CD14-positive monocyte (primary cell): Measurements from ENCODE around the gene TRIM62. TPM values are rescaled to one million over a fixed set of nuclear protein-coding genes. Genes with fewer than 3 reads are reported as not detected.
"Not testable (repeated sequence)": the region's sequence is repeated elsewhere in the genome, so short reads cannot be mapped to it uniquely, and the experiment has no call there.

Experiments
- DNase-seq, 3 donors: peaks; one replicate each; pipeline ENCODE4 v3.0.0-alpha.2; 2011 to 2022
- H2AFZ ChIP-seq: 2 replicates; pipeline ENCODE4 v1.6.0; 2012; ENCODE audit warnings: mild to moderate bottlenecking, low read depth, low read length, inconsistent platforms; ENCODE audit not compliant: insufficient read depth, poor library complexity, severe bottlenecking
- H3K27ac ChIP-seq, 2 donors: 1 replicate in 1 of 2; 2 replicates in 1 of 2; pipeline ENCODE4 v1.5.1; 2012 to 2013; ENCODE audit warnings: low read length in 2 of 2, control low read depth in 1 of 2, inconsistent platforms in 1 of 2, low read depth in 1 of 2, mild to moderate bottlenecking in 1 of 2
- H3K27me3 ChIP-seq, 2 donors: one replicate each; pipeline versions ENCODE4 v1.6.0 to v1.6.1; 2011 to 2013; ENCODE audit warnings: low read length in 2 of 2; ENCODE audit not compliant: control insufficient read depth in 2 of 2, insufficient read depth in 2 of 2
- H3K36me3 ChIP-seq, 2 donors: replicated peaks in 1 of 2; 1 replicate in 1 of 2; 2 replicates in 1 of 2; pipeline versions ENCODE4 v1.5.1 to v1.6.1; 2012 to 2013; ENCODE audit warnings: low read length in 2 of 2, control low read depth in 1 of 2, inconsistent platforms in 1 of 2, mild to moderate bottlenecking in 1 of 2; ENCODE audit not compliant: insufficient read depth in 2 of 2, control insufficient read depth in 1 of 2
- H3K4me1 ChIP-seq, 2 donors: 1 replicate in 1 of 2; 2 replicates in 1 of 2; pipeline versions ENCODE4 v1.5.1 to v1.6.1; 2012 to 2013; ENCODE audit warnings: low read length in 2 of 2, control low read depth in 1 of 2, inconsistent platforms in 1 of 2, mild to moderate bottlenecking in 1 of 2, moderate library complexity in 1 of 2; ENCODE audit not compliant: insufficient read depth in 2 of 2, control insufficient read depth in 1 of 2
- H3K4me2 ChIP-seq: replicated peaks from 2 replicates; pipeline ENCODE3; 2012; ENCODE audit warnings: low read length, moderate library complexity, mild to moderate bottlenecking; ENCODE audit not compliant: poor library complexity, severe bottlenecking; ENCODE audit errors: extremely low read depth
- H3K4me3 ChIP-seq, 3 experiments: fragments of 200-600 bp in 1 of 3; sonication (generic) in 1 of 3; replicated peaks in 1 of 3; 1 replicate in 2 of 3; 2 replicates in 1 of 3; pipeline ENCODE4 v1.5.1; 2011 to 2013; ENCODE audit warnings: low read length in 3 of 3, mild to moderate bottlenecking in 3 of 3, control low read depth in 2 of 3, low read depth in 2 of 3, inconsistent platforms in 1 of 3, moderate library complexity in 1 of 3
- H3K79me2 ChIP-seq: 2 replicates; pipeline ENCODE4 v1.6.0; 2012; ENCODE audit warnings: mild to moderate bottlenecking, control low read depth, inconsistent platforms, low read length, moderate library complexity; ENCODE audit not compliant: insufficient read depth
- H3K9ac ChIP-seq: 2 replicates; pipeline ENCODE4 v1.6.0; 2017; ENCODE audit warnings: low read length, mild to moderate bottlenecking; ENCODE audit not compliant: insufficient read depth, poor library complexity, severe bottlenecking
- H3K9me3 ChIP-seq, 2 donors: replicated peaks in 1 of 2; 1 replicate in 1 of 2; 2 replicates in 1 of 2; pipeline versions ENCODE4 v1.5.1 to v1.6.1; 2012 to 2013; ENCODE audit warnings: low read length in 2 of 2, control low read depth in 1 of 2; ENCODE audit not compliant: control insufficient read depth in 1 of 2, insufficient read depth in 1 of 2
- H4K20me1 ChIP-seq: 2 replicates; pipeline ENCODE4 v1.6.0; 2012; ENCODE audit warnings: mild to moderate bottlenecking, low read length, control low read depth, moderate library complexity; ENCODE audit not compliant: insufficient read depth
- H3K27ac Mint-ChIP-seq, 7 donors: one replicate each; pipeline ENCODE4 v1.8.0; 2020; ENCODE audit warnings: mild to moderate bottlenecking in 7 of 7, mixed read lengths in 7 of 7, moderate library complexity in 6 of 7, inconsistent platforms in 2 of 7
- H3K27me3 Mint-ChIP-seq, 3 donors: one replicate each; pipeline ENCODE4 v1.8.0; 2021 to 2022; ENCODE audit warnings: low read depth in 3 of 3, mild to moderate bottlenecking in 3 of 3, mixed read lengths in 3 of 3, moderate library complexity in 3 of 3, inconsistent platforms in 1 of 3
- H3K36me3 Mint-ChIP-seq, 2 donors: one replicate each; pipeline ENCODE4 v1.8.0; 2020; ENCODE audit warnings: mixed read lengths in 2 of 2, inconsistent platforms in 1 of 2, mild to moderate bottlenecking in 1 of 2
- H3K4me1 Mint-ChIP-seq: one replicate; pipeline ENCODE4 v1.8.0; 2020; ENCODE audit warnings: mild to moderate bottlenecking, mixed read lengths
- H3K4me3 Mint-ChIP-seq, 2 donors: one replicate each; pipeline ENCODE4 v1.8.0; 2020; ENCODE audit warnings: mild to moderate bottlenecking in 2 of 2, mixed read lengths in 2 of 2, moderate library complexity in 1 of 2
- H3K9me3 Mint-ChIP-seq, 7 donors: one replicate each; pipeline ENCODE4 v1.8.0; 2020 to 2022; ENCODE audit warnings: mixed read lengths in 7 of 7, mild to moderate bottlenecking in 6 of 7, moderate library complexity in 6 of 7, inconsistent platforms in 2 of 7
- CTCF ChIP-seq: fragments of 200-600 bp; IDR thresholded peaks from one replicate; pipeline ENCODE4 v1.8.0; 2022; ENCODE audit warnings: antibody characterized with exemption, mild to moderate bottlenecking
- WGBS: methylation state at CpG from one replicate; pipeline ENCODE4 v1.1.5; 2013; ENCODE audit warnings: missing lambda C conversion rate; ENCODE audit not compliant: insufficient coverage; 5-methylcytosine and 5-hydroxymethylcytosine counted together
- intact Hi-C, 2 donors: fragments of 100-400 bp; cut with micrococcal nuclease; formaldehyde crosslinking; loops; one replicate each; pipeline versions ENCODE4 v1.15.0 to v1.15.1; 2023
- polyA plus RNA-seq, 3 donors: library from polyadenylated mRNA; depleted of rRNA in 1 of 3; unstranded in 2 of 3; stranded (reverse) in 1 of 3; fragments of 300-500 nt in 2 of 3; fragments of >200 nt in 1 of 3; fragmentation: Illumina TruSeq in 2 of 3; gene quantifications; 1 replicate in 2 of 3; 2 replicates in 1 of 3; pipeline ENCODE4 v1.2.3, GENCODE V29; 2012 to 2021

The TRIM62 gene
- polyA plus RNA-seq, 3 donors = 1.7 to 8.1 (median 2.1) TPM

GRCh38 chr1:33126411-33127000 is 55.3 kb downstream of the TRIM62 start:
- H3K9me3 Mint-ChIP-seq = peaks cover 0 to 9% (median 5%) of the 10 kb centered on the region in 7 donors
- peaks cover 4 to 16% (median 12%) of the 10 kb centered on the region in 3 donors for H3K27me3 Mint-ChIP-seq
- Histone ChIP-seq H3K79me2 (no peaks in the 10 kb centered on the region), H3K9ac (peak overlapping the region; percentile 71), H3K4me3 (peak overlapping the region; percentile 64 to 93 (median 84)), H3K36me3 (no peaks in the 10 kb centered on the region), H3K27ac (peak overlapping the region; percentile 34 to 93), H3K4me2 (peak overlapping the region; percentile 85), H4K20me1 (no peaks in the 10 kb centered on the region), H2AFZ (peak overlapping the region; percentile 96), H3K9me3 (peaks cover 0 to 3% of the 10 kb centered on the region in 2 donors), H3K27me3 (no peaks in the 10 kb centered on the region), H3K4me1 (peaks cover 13 to 18% of the 10 kb centered on the region in 2 donors)
- intact Hi-C loops = loop anchor here in 1 of 2 donors (10.0 kb wide), 1 partner anchor 58 kb away; the partner anchor contains the start of gene TRIM62
- peak overlapping the region; percentile 87 to 96 (median 93) for H3K27ac Mint-ChIP-seq
- 29% methylated on average over 3 of the region's 9 CpGs for WGBS
- H3K4me3 Mint-ChIP-seq = peak overlapping the region; percentile 91 to 94
- no peak for TF ChIP-seq CTCF
- peaks cover 18% of the 10 kb centered on the region for H3K4me1 Mint-ChIP-seq
- peaks cover 3 to 8% of the 10 kb centered on the region in 2 donors for H3K36me3 Mint-ChIP-seq
- DNase-seq = peak in 1 of 3 donors; percentile 1

GRCh38 chr1:33124647-33125046 is 57.2 kb downstream of the TRIM62 start:
- WGBS = no CpG with 5 or more reads among the region's 4 CpGs
- not testable (repeated sequence) for DNase-seq, H3K4me3 ChIP-seq, H3K4me3 Mint-ChIP-seq, H3K36me3 ChIP-seq, H4K20me1 ChIP-seq, H3K27ac Mint-ChIP-seq, H3K36me3 Mint-ChIP-seq, H3K27ac ChIP-seq, H2AFZ ChIP-seq, H3K9me3 ChIP-seq, H3K27me3 ChIP-seq, H3K79me2 ChIP-seq, H3K9me3 Mint-ChIP-seq, H3K4me2 ChIP-seq, H3K9ac ChIP-seq
- H3K4me1 Mint-ChIP-seq = peaks cover 12% of the 10 kb centered on the region
- intact Hi-C loops = loop anchor here in 1 of 2 donors (10.0 kb wide), 1 partner anchor 60 kb away; the partner anchor contains the start of gene TRIM62
- peaks cover 4 to 16% (median 12%) of the 10 kb centered on the region in 3 donors for H3K27me3 Mint-ChIP-seq
- peaks cover 13 to 18% of the 10 kb centered on the region in 2 donors for H3K4me1 ChIP-seq
